HG03460 (cell line): Measurements from ENCODE around the gene NES.

ENCODE experiments used
- ATAC-seq: cut with Tn5 transposase; IDR thresholded peaks from one replicate; pipeline ENCODE4 v1.9.1; 2021; ENCODE audit not compliant: unreplicated experiment

NES gene

GRCh38 chr1:156664046-156664766, 13.0 kb downstream of the NES start:
- no peak for ATAC-seq

GRCh38 chr1:156663178-156663577, 14.0 kb downstream of the NES start:
- no peak for ATAC-seq

GRCh38 chr1:156662800-156663055, 14.5 kb downstream of the NES start:
- ATAC-seq, result no peak

GRCh38 chr1:156662005-156662799, 15.0 kb downstream of the NES start:
- no peak for ATAC-seq

GRCh38 chr1:156660752-156661112, 16.5 kb downstream of the NES start:
- peak; percentile 11 for ATAC-seq

- peak; percentile 62 for ATAC-seq
These were observed 17.0 kb downstream of the NES start for GRCh38 chr1:156659988-156660751.

- no peak for ATAC-seq
These were observed 17.6 kb downstream of the NES start for GRCh38 chr1:156659661-156659987.

- ATAC-seq, result no peak
These were observed 18.1 kb downstream of the NES start for GRCh38 chr1:156658945-156659574.

GRCh38 chr1:156658496-156658895, 18.7 kb downstream of the NES start:
- no peak for ATAC-seq

GRCh38 chr1:156657741-156658319, 19.4 kb downstream of the NES start:
- ATAC-seq, result no peak

- no peak for ATAC-seq
These were observed 20.1 kb downstream of the NES start for GRCh38 chr1:156656806-156657740.

GRCh38 chr1:156655904-156656516, 21.2 kb downstream of the NES start:
- ATAC-seq, result no peak

- no peak for ATAC-seq
These were observed 21.9 kb downstream of the NES start for GRCh38 chr1:156655151-156655903.

GRCh38 chr1:156654700-156655099, 22.5 kb downstream of the NES start:
- ATAC-seq, result no peak

- ATAC-seq, result no peak
These were observed 24.2 kb downstream of the NES start for GRCh38 chr1:156652992-156653355.

- no peak for ATAC-seq
These were observed 24.8 kb downstream of the NES start for GRCh38 chr1:156652131-156652991.

GRCh38 chr1:156648951-156649350, 28.3 kb downstream of the NES start:
- ATAC-seq, result no peak

GRCh38 chr1:156648496-156648895, 28.7 kb downstream of the NES start:
- no peak for ATAC-seq
